Fibroblast of lung (primary cell): ENCODE measurements around the gene TAB3.

ENCODE experiments used
- CTCF ChIP-seq, 2 donors: IDR thresholded peaks in 1 of 2; conservative IDR thresholded peaks in 1 of 2; 1 replicate in 1 of 2; 2 replicates in 1 of 2; pipeline ENCODE4 v1.5.1; 2011 to 2012; ENCODE audit warnings: low read length in 2 of 2, control low read depth in 1 of 2, inconsistent platforms in 1 of 2, low read depth in 1 of 2, mild to moderate bottlenecking in 1 of 2
- EZH2 ChIP-seq: IDR thresholded peaks from 2 replicates; pipeline ENCODE4 v1.5.1; 2012; ENCODE audit warnings: low read length, control low read depth, mild to moderate bottlenecking; ENCODE audit errors: missing control alignments

GRCh38 chrX:30798810-30799209 lies 90.2 kb downstream of the TAB3 start:
- no peak for TF ChIP-seq CTCF (conservative IDR thresholded peaks at IDR 0.05 in 1 of 2, IDR thresholded peaks at IDR 0.05 in 1 of 2; ENCODE audit: low read depth in 1 of 2, low read length in 2 of 2)
- no peak for TF ChIP-seq EZH2
